DMS153 treated with DMSO at 0.1 percent for 48 hours (cell line): ENCODE data around the gene ANG.
"Not testable (repeated sequence)": the region's sequence is repeated elsewhere in the genome, so short reads cannot be mapped to it uniquely, and the experiment has no call there.

Experiments used
- DNase-seq: peaks from one replicate; lab custom pipeline; 2025; ENCODE audit not compliant: unreplicated experiment; lab: John Stamatoyannopoulos, UW

ANG gene

GRCh38 chr14:20688167-20688839 lies at the start of gene ANG:
Gene ANG, plus strand, starts transcription at chr14:20688764. Its CDS starts 4,801 bp downstream, at chr14:20693565.
- no peak for DNase-seq

GRCh38 chr14:20641591-20641990 lies 47.0 kb upstream of the ANG start, which contains the start of gene OR6S1:
Gene OR6S1, minus strand, starts transcription at chr14:20641691. Its CDS starts 0 bp downstream, at chr14:20641691.
- DNase-seq, result no peak

GRCh38 chr14:20642182-20642581 lies 46.4 kb upstream of the ANG start:
- DNase-seq, result no peak

- DNase-seq, result not testable (repeated sequence)
Measured at GRCh38 chr14:20642755-20643154, 45.8 kb upstream of the ANG start.

- DNase-seq, result no peak
Measured at GRCh38 chr14:20644520-20644919, 44.0 kb upstream of the ANG start.

GRCh38 chr14:20645481-20645880 lies 43.1 kb upstream of the ANG start:
- no peak for DNase-seq

GRCh38 chr14:20652996-20653975 lies 35.3 kb upstream of the ANG start:
- DNase-seq, result no peak

GRCh38 chr14:20655851-20656250 lies 32.7 kb upstream of the ANG start:
- DNase-seq, result no peak

GRCh38 chr14:20656274-20656673 lies 32.3 kb upstream of the ANG start:
- DNase-seq, result no peak

GRCh38 chr14:20657216-20658211 lies 31.1 kb upstream of the ANG start:
- DNase-seq, result no peak

- DNase-seq, result no peak
Measured at GRCh38 chr14:20658246-20658645, 30.3 kb upstream of the ANG start.

- no peak for DNase-seq
Measured at GRCh38 chr14:20659336-20659735, 29.2 kb upstream of the ANG start.

- no peak for DNase-seq
Measured at GRCh38 chr14:20659813-20660395, 28.7 kb upstream of the ANG start.

GRCh38 chr14:20661197-20661596 lies 27.4 kb upstream of the ANG start:
- no peak for DNase-seq

GRCh38 chr14:20662968-20663732 lies 25.4 kb upstream of the ANG start:
- DNase-seq, result no peak

GRCh38 chr14:20666400-20666961 lies 22.1 kb upstream of the ANG start:
- DNase-seq, result not testable (repeated sequence)

- no peak for DNase-seq
Measured at GRCh38 chr14:20667957-20668356, 20.6 kb upstream of the ANG start.

GRCh38 chr14:20668969-20669368 lies 19.6 kb upstream of the ANG start:
- DNase-seq, result no peak

GRCh38 chr14:20671597-20672283 lies 16.8 kb upstream of the ANG start:
- DNase-seq, result no peak
